Neutrophil (primary cell): ENCODE data around the gene SPRED2.

ENCODE experiments used
- H3K27ac ChIP-seq: fragments of 200-600 bp; sonication (generic); 2 replicates; pipeline ENCODE4 v1.5.1; 2016; ENCODE audit warnings: mild to moderate bottlenecking, moderate library complexity
- H3K27me3 ChIP-seq: fragments of 200-600 bp; sonication (generic); 2 replicates; pipeline ENCODE4 v1.6.0; 2016; ENCODE audit warnings: mild to moderate bottlenecking
- H3K36me3 ChIP-seq: fragments of 200-600 bp; sonication (generic); 2 replicates; pipeline ENCODE4 v1.5.1; 2017
- H3K4me1 ChIP-seq, 2 experiments: fragments of 200-600 bp in 1 of 2; sonication (generic) in 1 of 2; 1 replicate in 1 of 2; 2 replicates in 1 of 2; pipeline versions ENCODE4 v1.5.1 to v1.6.1; 2013 to 2016; ENCODE audit warnings: low read depth in 1 of 2, low read length in 1 of 2, mild to moderate bottlenecking in 1 of 2, moderate library complexity in 1 of 2; ENCODE audit not compliant: control insufficient read depth in 1 of 2, insufficient read depth in 1 of 2
- H3K4me3 ChIP-seq, 2 experiments: fragments of 200-600 bp in 1 of 2; sonication (generic) in 1 of 2; 1 replicate in 1 of 2; 2 replicates in 1 of 2; pipeline ENCODE4 v1.5.1; 2013 to 2016; ENCODE audit warnings: low read depth in 1 of 2, low read length in 1 of 2, mild to moderate bottlenecking in 1 of 2, moderate library complexity in 1 of 2
- H3K9me3 ChIP-seq: fragments of 200-600 bp; sonication (generic); 2 replicates; pipeline ENCODE4 v1.5.1; 2016
- CTCF ChIP-seq: fragments of 200-600 bp; sonication (generic); IDR thresholded peaks from 2 replicates; pipeline ENCODE4 v1.5.1; 2016; ENCODE audit warnings: antibody characterized with exemption

SPRED2 gene

DNA sequence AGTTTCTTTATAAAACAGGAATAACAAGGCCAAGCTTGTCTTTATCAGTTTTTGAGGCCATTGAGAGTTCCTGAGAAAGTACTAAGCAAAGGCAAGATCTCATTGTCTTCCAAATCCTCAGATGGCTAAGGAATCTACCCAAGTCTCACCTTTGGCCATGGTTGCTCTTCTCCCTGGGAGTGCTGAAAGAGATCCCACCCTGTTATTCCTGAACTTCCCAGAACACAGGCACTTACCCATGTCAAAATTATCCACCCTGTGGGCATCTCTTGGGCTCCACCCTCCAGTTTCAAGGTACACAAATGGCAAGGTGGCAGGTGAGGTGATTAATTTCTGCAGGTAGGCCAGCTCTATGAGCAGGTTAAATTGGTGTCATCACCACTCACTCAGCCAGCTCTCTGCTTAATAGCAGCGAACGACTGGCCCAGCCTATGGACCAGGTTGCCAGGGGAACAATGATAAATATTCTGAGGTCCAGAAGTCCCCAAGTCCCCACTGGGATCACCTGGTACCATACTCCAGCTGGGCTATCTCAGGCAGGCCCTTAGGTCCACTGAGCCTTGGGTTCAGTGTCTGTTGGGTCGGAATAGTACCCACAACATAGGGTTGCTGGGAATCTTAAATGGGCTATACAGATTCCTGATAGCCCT lies 2.3 kb upstream of the SPRED2 start:
- H3K9me3 ChIP-seq: no peaks in the 10 kb centered on the region
- H3K27me3 ChIP-seq: peaks cover 62% of the 10 kb centered on the region
- no peak overlapping the region for H3K27ac ChIP-seq
- peak overlapping the region in 1 of 2 experiments; percentile 83 for H3K4me3 ChIP-seq
- H3K36me3 ChIP-seq: no peaks in the 10 kb centered on the region
- TF ChIP-seq CTCF: no peak
- H3K4me1 ChIP-seq: peaks cover 25 to 35% of the 10 kb centered on the region in 2 experiments

- Histone ChIP-seq H3K4me1 (peaks cover 20 to 30% of the 10 kb centered on the region in 2 experiments), H3K27me3 (peaks cover 66% of the 10 kb centered on the region), H3K36me3 (no peaks in the 10 kb centered on the region), H3K4me3 (peak overlapping the region; percentile 79 to 85), H3K27ac (peak overlapping the region; percentile 71), H3K9me3 (no peaks in the 10 kb centered on the region)
- no peak for TF ChIP-seq CTCF
Measured at GRCh38 chr2:65431421-65432226, 775 bp downstream of the SPRED2 start.

GRCh38 chr2:65430603-65431420 lies 1.6 kb downstream of the SPRED2 start:
- Histone ChIP-seq H3K4me1 (peaks cover 18 to 25% of the 10 kb centered on the region in 2 experiments), H3K9me3 (no peaks in the 10 kb centered on the region), H3K36me3 (no peaks in the 10 kb centered on the region), H3K27me3 (peaks cover 66% of the 10 kb centered on the region), H3K27ac (peak overlapping the region; percentile 71), H3K4me3 (peak overlapping the region; percentile 79 to 85)
- no peak for TF ChIP-seq CTCF

DNA sequence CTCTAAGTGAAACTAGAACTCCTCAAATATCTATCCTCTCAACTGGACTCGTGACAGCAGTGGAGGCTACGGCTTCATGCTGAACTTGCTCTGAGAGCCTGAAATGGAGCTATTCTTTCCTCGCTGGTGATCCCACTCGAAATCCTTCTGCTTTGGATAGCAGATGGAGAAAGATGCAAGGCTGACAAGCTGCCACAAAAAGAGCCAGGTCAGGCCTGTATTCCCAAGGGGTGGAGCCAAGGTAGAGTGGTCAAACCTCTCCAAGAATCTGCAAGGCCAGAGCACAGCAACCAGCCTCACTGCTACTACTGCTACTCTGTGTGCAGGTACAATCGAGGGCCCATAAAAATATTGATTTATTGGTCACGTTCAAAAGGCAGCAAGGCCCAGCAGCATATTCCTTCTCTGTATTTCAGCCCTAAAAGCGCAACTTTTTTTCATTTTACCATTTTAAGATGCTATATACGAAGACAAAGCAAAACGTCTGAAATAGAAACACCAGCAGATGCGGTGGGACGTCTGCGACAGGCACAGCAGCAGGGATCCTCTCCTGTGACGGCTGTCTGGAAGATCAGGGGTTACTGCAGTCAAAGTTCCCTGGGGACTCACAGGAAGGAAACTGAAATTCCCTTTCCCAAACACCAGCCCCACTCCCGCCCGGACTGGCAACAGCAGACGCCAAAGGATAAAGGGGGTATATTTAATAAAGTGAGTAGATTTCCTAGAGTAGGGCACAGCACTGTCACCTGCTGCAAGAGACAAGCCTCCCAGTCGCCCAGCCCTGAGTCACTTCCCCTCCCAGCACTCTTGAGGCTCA lies 2.4 kb downstream of the SPRED2 start:
- Histone ChIP-seq H3K36me3 (no peaks in the 10 kb centered on the region), H3K9me3 (no peaks in the 10 kb centered on the region), H3K4me3 (peak overlapping the region; percentile 79 to 85), H3K27me3 (peaks cover 58% of the 10 kb centered on the region), H3K27ac (no peak overlapping the region), H3K4me1 (peaks cover 14 to 22% of the 10 kb centered on the region in 2 experiments)
- no peak for TF ChIP-seq CTCF

- Histone ChIP-seq H3K4me1 (peaks cover 6 to 12% of the 10 kb centered on the region in 2 experiments), H3K9me3 (no peaks in the 10 kb centered on the region), H3K36me3 (no peaks in the 10 kb centered on the region), H3K27ac (no peak overlapping the region), H3K27me3 (peaks cover 40% of the 10 kb centered on the region), H3K4me3 (no peak overlapping the region)
- no peak for TF ChIP-seq CTCF
Measured at GRCh38 chr2:65427532-65427931, 4.9 kb downstream of the SPRED2 start.
